GM18873 (cell line): Measurements from ENCODE around the gene CUBN.

ENCODE experiments used
- ATAC-seq: cut with Tn5 transposase; IDR thresholded peaks from one replicate; pipeline ENCODE4 v1.9.1; 2021; ENCODE audit warnings: mild to moderate bottlenecking, moderate library complexity, moderate number of reproducible peaks; ENCODE audit not compliant: unreplicated experiment, low FRiP score

Gene CUBN

GRCh38 chr10:16934461-16934860 is 195.2 kb downstream of the CUBN start:
- ATAC-seq, result no peak

- no peak for ATAC-seq
Measured at GRCh38 chr10:16933783-16934182, 195.8 kb downstream of the CUBN start.

GRCh38 chr10:16931930-16932329 is 197.7 kb downstream of the CUBN start:
- ATAC-seq, result no peak

GRCh38 chr10:16930540-16930939 is 199.1 kb downstream of the CUBN start:
- ATAC-seq, result no peak

- ATAC-seq, result no peak
Measured at GRCh38 chr10:16929069-16929468, 200.5 kb downstream of the CUBN start.

GRCh38 chr10:16927546-16927945 is 202.1 kb downstream of the CUBN start:
- ATAC-seq, result no peak

GRCh38 chr10:16923726-16924125 is 205.9 kb downstream of the CUBN start:
- no peak for ATAC-seq

GRCh38 chr10:16923309-16923708 is 206.3 kb downstream of the CUBN start:
- no peak for ATAC-seq

GRCh38 chr10:16919121-16919982 is 210.3 kb downstream of the CUBN start:
- ATAC-seq, result no peak

- no peak for ATAC-seq
Measured at GRCh38 chr10:16916496-16916895, 213.1 kb downstream of the CUBN start.

- no peak for ATAC-seq
Measured at GRCh38 chr10:16915300-16915699, 214.3 kb downstream of the CUBN start.

GRCh38 chr10:16913266-16913665 is 216.3 kb downstream of the CUBN start:
- no peak for ATAC-seq

- no peak for ATAC-seq
Measured at GRCh38 chr10:16910793-16911164, 218.8 kb downstream of the CUBN start.

- no peak for ATAC-seq
Measured at GRCh38 chr10:16909961-16910792, 219.4 kb downstream of the CUBN start.

GRCh38 chr10:16909271-16909767 is 220.3 kb downstream of the CUBN start:
- ATAC-seq, result no peak

GRCh38 chr10:16907687-16908086 is 221.9 kb downstream of the CUBN start:
- ATAC-seq, result no peak

GRCh38 chr10:16905320-16905719 is 224.3 kb downstream of the CUBN start:
- ATAC-seq, result no peak

GRCh38 chr10:16904639-16905061 is 225.0 kb downstream of the CUBN start:
- ATAC-seq, result no peak

- ATAC-seq, result no peak
Measured at GRCh38 chr10:16904049-16904448, 225.6 kb downstream of the CUBN start.

- no peak for ATAC-seq
Measured at GRCh38 chr10:16902606-16903005, 227.0 kb downstream of the CUBN start.

GRCh38 chr10:16901106-16901505 is 228.5 kb downstream of the CUBN start:
- no peak for ATAC-seq
